C4-2B (cell line): ENCODE measurements around the gene SPTBN5.

Experiments
- CTCF ChIP-seq: fragments of 450-650 bp; conservative IDR thresholded peaks from 2 replicates; pipeline ENCODE4 v1.5.1; 2017; ENCODE audit warnings: mild to moderate bottlenecking
- ZFX ChIP-seq: fragments of 450-650 bp; IDR thresholded peaks from 2 replicates; pipeline ENCODE4 v1.6.1; 2017

- no peak for TF ChIP-seq CTCF
- no peak for TF ChIP-seq ZFX
Observed at GRCh38 chr15:41936155-41936554, 42.3 kb upstream of the SPTBN5 start.
